ENCODE measurements around the gene EPS15. TPM values are rescaled to one million over a fixed set of nuclear protein-coding genes. Genes with fewer than 3 reads are reported as not detected.

Gene EPS15
- total RNA-seq, 5 donors from 2014 or later (not counting 1 experiment from before 2014, with no cell fraction given), result 61.0 to 76.1 (median 75.2) TPM

GRCh38 chr1:51423073-51423821 is 95.8 kb downstream of the EPS15 start:
- Histone ChIP-seq H3K36me3 (ENCODE audit: control insufficient read depth in 2 of 2, extremely low read depth in 1 of 2, insufficient read depth in 1 of 2, low read length in 1 of 2) (peaks cover 0 to 23% of the 10 kb centered on the region in 2 donors), H3K9me3 (no peaks in the 10 kb centered on the region), H3K4me3 (ENCODE audit: control insufficient read depth in 1 of 2, extremely low read depth in 1 of 2, low read length in 1 of 2) (no peak overlapping the region), H3K27me3 (replicated peaks in 1 of 2; ENCODE audit: control insufficient read depth in 2 of 2, extremely low read depth in 1 of 2, insufficient read depth in 2 of 2, low read length in 1 of 2) (no peaks in the 10 kb centered on the region), H3K4me1 (ENCODE audit: control insufficient read depth in 1 of 2, extremely low read depth in 1 of 2, insufficient read depth in 2 of 2, low read length in 2 of 2) (no peaks in the 10 kb centered on the region), H3K27ac (ENCODE audit: low read length) (no peak overlapping the region)
- H3K36me3 Mint-ChIP-seq, result peaks cover 75% of the 10 kb centered on the region
- ChIA-PET CTCF (interaction anchor here (0.5 to 0.9 kb wide), 3 partner anchors 23 to 150 kb away, joined by 3 read pairs; no protein-coding TSS in a partner anchor), POLR2A (no interaction called here)
- no peak for DNase-seq
- no peaks in the 10 kb centered on the region for H3K27me3 Mint-ChIP-seq
- ATAC-seq (replicated peaks in 1 of 4), result no peak
- WGBS (ENCODE audit: insufficient coverage), result 100% methylated on average over 5 of the region's 7 CpGs
- H3K4me1 Mint-ChIP-seq, result peaks cover 7 to 18% (median 14%) of the 10 kb centered on the region in 3 donors
- H3K4me3 Mint-ChIP-seq, result no peak overlapping the region
- H3K27ac Mint-ChIP-seq, result peak overlapping the region in 1 of 2 donors; percentile 44
- peaks cover 0 to 10% (median 5%) of the 10 kb centered on the region in 3 donors for H3K9me3 Mint-ChIP-seq

- CTCF ChIA-PET, result interaction anchor here (0.8 to 0.9 kb wide), 2 partner anchors 24 to 66 kb away, joined by 3 read pairs; no protein-coding TSS in a partner anchor
- H3K27ac ChIP-seq (ENCODE audit: low read length), result no peak overlapping the region
- H3K27me3 Mint-ChIP-seq, result no peaks in the 10 kb centered on the region
- H3K9me3 Mint-ChIP-seq, result peaks cover 0 to 4% (median 0%) of the 10 kb centered on the region in 3 donors
- no peak overlapping the region for H3K4me3 ChIP-seq (ENCODE audit: control insufficient read depth in 1 of 2, extremely low read depth in 1 of 2, low read length in 1 of 2)
- peak overlapping the region in 1 of 2 donors; percentile 32 for H3K27ac Mint-ChIP-seq
- H3K4me1 Mint-ChIP-seq, result peaks cover 7 to 21% (median 14%) of the 10 kb centered on the region in 3 donors
- no peaks in the 10 kb centered on the region for H3K4me1 ChIP-seq (ENCODE audit: control insufficient read depth in 1 of 2, extremely low read depth in 1 of 2, insufficient read depth in 2 of 2, low read length in 2 of 2)
- 100% methylated on average over 4 of the region's 8 CpGs for WGBS (ENCODE audit: insufficient coverage)
- POLR2A ChIA-PET, result interaction anchor here in 1 of 2 donors (0.5 to 0.6 kb wide), 2 partner anchors 309 to 729 kb away, joined by 5 to 8 read pairs; no protein-coding TSS in a partner anchor
- peaks cover 0 to 20% of the 10 kb centered on the region in 2 donors for H3K36me3 ChIP-seq (ENCODE audit: control insufficient read depth in 2 of 2, extremely low read depth in 1 of 2, insufficient read depth in 1 of 2, low read length in 1 of 2)
- H3K27me3 ChIP-seq (replicated peaks in 1 of 2; ENCODE audit: control insufficient read depth in 2 of 2, extremely low read depth in 1 of 2, insufficient read depth in 2 of 2, low read length in 1 of 2), result no peaks in the 10 kb centered on the region
- no peak for ATAC-seq (replicated peaks in 1 of 4)
- H3K36me3 Mint-ChIP-seq, result peaks cover 75% of the 10 kb centered on the region
- H3K9me3 ChIP-seq, result no peaks in the 10 kb centered on the region
- no peak overlapping the region for H3K4me3 Mint-ChIP-seq
- no peak for DNase-seq
Measured at GRCh38 chr1:51422367-51423072, 96.5 kb downstream of the EPS15 start.

GRCh38 chr1:51421964-51422363 is 97.1 kb downstream of the EPS15 start:
- no peaks in the 10 kb centered on the region for H3K27me3 Mint-ChIP-seq
- peak in 2 of 4 experiments; percentile 30 to 70 for ATAC-seq (replicated peaks in 1 of 4)
- peak in 1 of 35 experiments; percentile 44 for DNase-seq
- peaks cover 71% of the 10 kb centered on the region for H3K36me3 Mint-ChIP-seq
- no peak overlapping the region for H3K4me3 ChIP-seq (ENCODE audit: control insufficient read depth in 1 of 2, extremely low read depth in 1 of 2, low read length in 1 of 2)
- H3K4me1 Mint-ChIP-seq, result peaks cover 7 to 18% (median 14%) of the 10 kb centered on the region in 3 donors
- no peaks in the 10 kb centered on the region for H3K27me3 ChIP-seq (replicated peaks in 1 of 2; ENCODE audit: control insufficient read depth in 2 of 2, extremely low read depth in 1 of 2, insufficient read depth in 2 of 2, low read length in 1 of 2)
- no peaks in the 10 kb centered on the region for H3K9me3 ChIP-seq
- H3K27ac Mint-ChIP-seq, result no peak overlapping the region
- H3K27ac ChIP-seq (ENCODE audit: low read length), result no peak overlapping the region
- no peaks in the 10 kb centered on the region for H3K9me3 Mint-ChIP-seq
- no peak overlapping the region for H3K4me3 Mint-ChIP-seq
- ChIA-PET CTCF (no interaction called here), POLR2A (interaction anchor here in 1 of 2 donors (0.5 to 0.6 kb wide), 2 partner anchors 310 to 729 kb away, joined by 5 to 8 read pairs; no protein-coding TSS in a partner anchor)
- peaks cover 0 to 17% of the 10 kb centered on the region in 2 donors for H3K36me3 ChIP-seq (ENCODE audit: control insufficient read depth in 2 of 2, extremely low read depth in 1 of 2, insufficient read depth in 1 of 2, low read length in 1 of 2)
- no peaks in the 10 kb centered on the region for H3K4me1 ChIP-seq (ENCODE audit: control insufficient read depth in 1 of 2, extremely low read depth in 1 of 2, insufficient read depth in 2 of 2, low read length in 2 of 2)

GRCh38 chr1:51420867-51421627 is 98.0 kb downstream of the EPS15 start:
- Histone ChIP-seq H3K27ac (ENCODE audit: low read length) (no peak overlapping the region), H3K4me3 (ENCODE audit: control insufficient read depth in 1 of 2, extremely low read depth in 1 of 2, low read length in 1 of 2) (no peak overlapping the region), H3K36me3 (ENCODE audit: control insufficient read depth in 2 of 2, extremely low read depth in 1 of 2, insufficient read depth in 1 of 2, low read length in 1 of 2) (peaks cover 0 to 17% of the 10 kb centered on the region in 2 donors), H3K9me3 (no peaks in the 10 kb centered on the region), H3K27me3 (replicated peaks in 1 of 2; ENCODE audit: control insufficient read depth in 2 of 2, extremely low read depth in 1 of 2, insufficient read depth in 2 of 2, low read length in 1 of 2) (no peaks in the 10 kb centered on the region), H3K4me1 (ENCODE audit: control insufficient read depth in 1 of 2, extremely low read depth in 1 of 2, insufficient read depth in 2 of 2, low read length in 2 of 2) (no peaks in the 10 kb centered on the region)
- Mint-ChIP-seq H3K4me3 (no peak overlapping the region), H3K27ac (no peak overlapping the region), H3K27me3 (no peaks in the 10 kb centered on the region), H3K36me3 (peaks cover 66% of the 10 kb centered on the region), H3K4me1 (peaks cover 7 to 17% (median 14%) of the 10 kb centered on the region in 3 donors), H3K9me3 (no peaks in the 10 kb centered on the region)
- ChIA-PET POLR2A (no interaction called here), CTCF (no interaction called here)
- DNase-seq (no peak), ATAC-seq (replicated peaks in 1 of 4) (no peak)
- WGBS (ENCODE audit: insufficient coverage), result 100% methylated on average over 2 of the region's 2 CpGs

- no peaks in the 10 kb centered on the region for H3K9me3 ChIP-seq
- H3K4me3 Mint-ChIP-seq, result no peak overlapping the region
- H3K4me3 ChIP-seq (ENCODE audit: control insufficient read depth in 1 of 2, extremely low read depth in 1 of 2, low read length in 1 of 2), result no peak overlapping the region
- H3K9me3 Mint-ChIP-seq, result no peaks in the 10 kb centered on the region
- peaks cover 55% of the 10 kb centered on the region for H3K36me3 Mint-ChIP-seq
- peaks cover 7 to 13% (median 9%) of the 10 kb centered on the region in 3 donors for H3K4me1 Mint-ChIP-seq
- no peaks in the 10 kb centered on the region for H3K27me3 ChIP-seq (replicated peaks in 1 of 2; ENCODE audit: control insufficient read depth in 2 of 2, extremely low read depth in 1 of 2, insufficient read depth in 2 of 2, low read length in 1 of 2)
- POLR2A ChIA-PET, result no interaction called here
- no peak overlapping the region for H3K27ac Mint-ChIP-seq
- H3K4me1 ChIP-seq (ENCODE audit: control insufficient read depth in 1 of 2, extremely low read depth in 1 of 2, insufficient read depth in 2 of 2, low read length in 2 of 2), result no peaks in the 10 kb centered on the region
- CTCF ChIA-PET, result interaction anchor here in 1 of 2 donors (0.5 to 0.8 kb wide), 2 partner anchors 21 to 650 kb away, joined by 3 read pairs; no protein-coding TSS in a partner anchor
- peaks cover 0 to 15% of the 10 kb centered on the region in 2 donors for H3K36me3 ChIP-seq (ENCODE audit: control insufficient read depth in 2 of 2, extremely low read depth in 1 of 2, insufficient read depth in 1 of 2, low read length in 1 of 2)
- ATAC-seq (replicated peaks in 1 of 4) (no peak), DNase-seq (no peak)
- H3K27ac ChIP-seq (ENCODE audit: low read length), result no peak overlapping the region
- WGBS (ENCODE audit: insufficient coverage), result no CpG with 5 or more reads among the region's 2 CpGs
- H3K27me3 Mint-ChIP-seq, result no peaks in the 10 kb centered on the region
Measured at GRCh38 chr1:51418384-51418959, 100.6 kb downstream of the EPS15 start.

All from T-cell (primary cell).